ENCODE data around the gene CCDC83. TPM values are rescaled to one million over a fixed set of nuclear protein-coding genes. Genes with fewer than 3 reads are reported as not detected.

The CCDC83 gene
- not detected in 2 replicates for total RNA-seq (2011; cell fraction: chromatin; rRNA removed; ENCODE audit: low replicate concordance)
- not detected in 2 replicates for total RNA-seq (2011; cell fraction: nucleolus; rRNA removed)
- total RNA-seq (2011; cell fraction: nucleoplasm; rRNA removed) = not detected in 2 replicates
- not detected in 2 replicates for total RNA-seq (2014; rRNA removed)
- total RNA-seq (2014; rRNA removed; fragmentation: Illumina TruSeq; extraction: Trizol) = not detected in 2 replicates
- total RNA-seq (2015; rRNA removed; fragmentation: Illumina TruSeq; extraction: Trizol) = not detected in 2 replicates
- not detected in 2 replicates for total RNA-seq (2021)
- polyA plus RNA-seq (2011; rRNA removed) = not detected in 2 replicates
- not detected in 2 replicates for polyA plus RNA-seq (2011; cell fraction: cytosol; rRNA removed)
- not detected in 2 replicates for polyA plus RNA-seq (2011; cell fraction: nucleus; rRNA removed)
- polyA plus RNA-seq (2012) = not detected in 2 replicates
- not detected in 2 replicates for polyA plus RNA-seq (2014; fragmentation: Illumina TruSeq; extraction: Trizol)
- not detected for polyA plus RNA-seq (2014; fragmentation: Nextera tagmentation; extraction: Ambion mirVana)
- not detected in 2 replicates for polyA plus RNA-seq (2014; rRNA removed)
- not detected in 2 replicates for polyA minus RNA-seq (2011; rRNA and poly(A)+ RNA removed)
- not detected in 2 replicates for polyA minus RNA-seq (2011; cell fraction: cytosol; rRNA and poly(A)+ RNA removed)
- not detected in 2 replicates for polyA minus RNA-seq (2011; cell fraction: nucleus; rRNA and poly(A)+ RNA removed)
- Bru-seq, nascent RNA = percentile 3 among the genes with signal in this experiment
- BruChase-seq, experiment 1, labeled RNA remaining after a 2-hour chase = not detected
- not detected for BruChase-seq, experiment 2, labeled RNA remaining after a 6-hour chase
- long read RNA-seq, experiment 1, partial matches to known transcripts = 0 of 1 reads
- long read RNA-seq, experiment 1, other reads (novel, unspliced or antisense) = 1 of 1 reads
- long read RNA-seq, experiment 2 = 0 reads
- long read RNA-seq, experiment 3 = 0 reads

DNA sequence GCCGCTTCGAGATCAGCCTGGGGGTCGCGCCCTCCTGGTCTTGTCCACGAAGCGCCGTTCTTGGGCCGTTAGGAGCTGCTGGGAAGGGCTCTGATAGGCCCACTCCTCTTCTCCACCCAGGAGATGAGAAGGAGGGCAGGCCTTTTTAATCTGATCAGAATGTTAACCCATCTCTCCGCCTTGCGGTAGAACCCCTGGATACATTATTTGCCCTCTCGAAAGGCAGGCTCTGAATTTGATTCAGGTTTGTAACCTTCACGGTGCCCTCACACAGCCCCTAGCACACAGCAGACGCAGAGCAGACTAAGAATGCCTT lies at the start of gene CCDC83:
TSS of gene CCDC83 (plus strand) at position 43 of the 316 bp plus-strand sequence. CDS start 9,741 bp downstream, outside the sequence.
- ChIA-PET CTCF (ENCODE audit: low intra/inter-chr PET ratio) (interaction anchor here (1.3 to 1.7 kb wide), 3 partner anchors 339 to 436 kb away, joined by 3 to 13 read pairs (median 6); no protein-coding TSS in a partner anchor), POLR2A (interaction anchor here (0.6 to 1.2 kb wide), 6 partner anchors 10 to 110 kb away, joined by 3 to 6 read pairs (median 4); no protein-coding TSS in a partner anchor)
- intact Hi-C loops (cut with micrococcal nuclease) (loop anchor here (2.0 to 10.0 kb wide), 6 partner anchors 86 to 962 kb away; no protein-coding TSS in a partner anchor), in situ Hi-C loops (cut with MboI) (no loop called here)
- peak within 1 kb of the TSS; percentile 62 to 84 for H3K9ac ChIP-seq (ENCODE audit: insufficient read depth in 1 of 2, low read depth in 2 of 2, low read length in 2 of 2)
- TF ChIP-seq FOXM1 (IDR thresholded peaks at IDR 0.05; ENCODE audit: low read depth) (no peak), FOXM1 (CRISPR knock-in tag; IDR thresholded peaks at IDR 0.05; ENCODE audit: low read depth) (0 out of 2 replicates have a peak, but pooled peaks have one; percentile 2), ELF1 (tag; IDR thresholded peaks at IDR 0.05) (0 out of 2 replicates have a peak, but pooled peaks have one; percentile 1), SAFB2 (IDR thresholded peaks at IDR 0.05; ENCODE audit: borderline replicate concordance, low read depth, low read length, severe bottlenecking) (no peak)
- TF ChIP-seq, protein P1, sequence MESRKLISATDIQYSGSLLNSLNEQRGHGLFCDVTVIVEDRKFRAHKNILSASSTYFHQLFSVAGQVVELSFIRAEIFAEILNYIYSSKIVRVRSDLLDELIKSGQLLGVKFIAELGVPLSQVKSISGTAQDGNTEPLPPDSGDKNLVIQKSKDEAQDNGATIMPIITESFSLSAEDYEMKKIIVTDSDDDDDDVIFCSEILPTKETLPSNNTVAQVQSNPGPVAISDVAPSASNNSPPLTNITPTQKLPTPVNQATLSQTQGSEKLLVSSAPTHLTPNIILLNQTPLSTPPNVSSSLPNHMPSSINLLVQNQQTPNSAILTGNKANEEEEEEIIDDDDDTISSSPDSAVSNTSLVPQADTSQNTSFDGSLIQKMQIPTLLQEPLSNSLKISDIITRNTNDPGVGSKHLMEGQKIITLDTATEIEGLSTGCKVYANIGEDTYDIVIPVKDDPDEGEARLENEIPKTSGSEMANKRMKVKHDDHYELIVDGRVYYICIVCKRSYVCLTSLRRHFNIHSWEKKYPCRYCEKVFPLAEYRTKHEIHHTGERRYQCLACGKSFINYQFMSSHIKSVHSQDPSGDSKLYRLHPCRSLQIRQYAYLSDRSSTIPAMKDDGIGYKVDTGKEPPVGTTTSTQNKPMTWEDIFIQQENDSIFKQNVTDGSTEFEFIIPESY (CRISPR knock-in tag; IDR thresholded peaks at IDR 0.05) = peak; percentile 4; the same call in 1 of the 2 replicates
- ATAC-seq = no peak
- DNase-seq (ENCODE audit: extremely low read depth in 1 of 4, low spot score in 3 of 4) = no peak
- no peaks in the 10 kb centered on the region for H3K27me3 ChIP-seq (ENCODE audit: control insufficient read depth in 2 of 2, insufficient read depth in 2 of 2, low read length in 2 of 2)
- peak within 1 kb of the TSS; percentile 80 for H3K4me2 ChIP-seq (ENCODE audit: insufficient read depth, low read length)
- peak within 1 kb of the TSS; percentile 56 for H3K27ac ChIP-seq (ENCODE audit: extremely low read depth, low read depth, low read length)
- no peaks in the 10 kb centered on the region for H3K9me1 ChIP-seq (ENCODE audit: control insufficient read depth, insufficient read depth, low read length)
- no peaks in the 10 kb centered on the region for H3K9me3 ChIP-seq (replicated peaks; ENCODE audit: control insufficient read depth, insufficient read depth, low read depth, low read length)
- H2AFZ ChIP-seq (ENCODE audit: low read depth, low read length) = peak within 1 kb of the TSS; percentile 97
- peak within 1 kb of the TSS; percentile 33 for H3K4me3 ChIP-seq
- no peaks in the 10 kb centered on the region for H3K79me2 ChIP-seq (ENCODE audit: control insufficient read depth, insufficient read depth, low read length)
- no peaks in the 10 kb centered on the region for H3K36me3 ChIP-seq (ENCODE audit: control insufficient read depth, insufficient read depth, low read length)
- peaks cover 4 to 11% of the 10 kb centered on the region in 2 experiments; a peak in 2 of 5 replicates for H3K4me1 ChIP-seq (replicated peaks in 1 of 2; ENCODE audit: control insufficient read depth in 2 of 2, insufficient read depth in 2 of 2, low read length in 2 of 2)
- BruUV-seq (replicated peaks) = no TSS peak
- no peak for FAIRE-seq
- 58% methylated on average over 13 of the region's 13 CpGs for WGBS (ENCODE audit: insufficient coverage, low coverage, missing lambda C conversion rate)
- no peaks in the 10 kb centered on the region for H4K20me1 ChIP-seq (replicated peaks; ENCODE audit: control insufficient read depth, insufficient read depth, low read length)

Data from K562 (cell line).